ENCODE measurements around the gene MSX1.

DNA sequence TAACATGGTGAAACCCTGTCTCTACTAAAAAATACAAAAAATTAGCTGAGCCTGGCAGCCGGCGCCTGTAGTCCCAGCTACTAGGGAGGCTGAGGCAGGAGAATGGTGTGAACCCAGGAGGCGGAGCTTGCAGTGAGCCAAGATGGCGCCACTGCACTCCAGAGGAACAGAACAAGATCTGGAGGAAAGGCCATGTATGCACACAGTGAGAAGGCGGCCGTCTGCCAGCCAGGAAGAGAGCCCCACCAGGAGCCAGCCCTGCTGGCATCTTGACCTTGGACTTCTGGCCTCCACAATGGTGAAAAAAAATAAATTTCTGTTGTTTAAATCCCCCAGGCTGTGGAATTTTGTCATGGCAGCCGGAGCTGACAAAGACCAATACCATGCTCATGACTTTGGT, 28.2 kb upstream of the MSX1 start:
- TF ChIP-seq, protein P1, sequence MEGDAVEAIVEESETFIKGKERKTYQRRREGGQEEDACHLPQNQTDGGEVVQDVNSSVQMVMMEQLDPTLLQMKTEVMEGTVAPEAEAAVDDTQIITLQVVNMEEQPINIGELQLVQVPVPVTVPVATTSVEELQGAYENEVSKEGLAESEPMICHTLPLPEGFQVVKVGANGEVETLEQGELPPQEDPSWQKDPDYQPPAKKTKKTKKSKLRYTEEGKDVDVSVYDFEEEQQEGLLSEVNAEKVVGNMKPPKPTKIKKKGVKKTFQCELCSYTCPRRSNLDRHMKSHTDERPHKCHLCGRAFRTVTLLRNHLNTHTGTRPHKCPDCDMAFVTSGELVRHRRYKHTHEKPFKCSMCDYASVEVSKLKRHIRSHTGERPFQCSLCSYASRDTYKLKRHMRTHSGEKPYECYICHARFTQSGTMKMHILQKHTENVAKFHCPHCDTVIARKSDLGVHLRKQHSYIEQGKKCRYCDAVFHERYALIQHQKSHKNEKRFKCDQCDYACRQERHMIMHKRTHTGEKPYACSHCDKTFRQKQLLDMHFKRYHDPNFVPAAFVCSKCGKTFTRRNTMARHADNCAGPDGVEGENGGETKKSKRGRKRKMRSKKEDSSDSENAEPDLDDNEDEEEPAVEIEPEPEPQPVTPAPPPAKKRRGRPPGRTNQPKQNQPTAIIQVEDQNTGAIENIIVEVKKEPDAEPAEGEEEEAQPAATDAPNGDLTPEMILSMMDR (IDR thresholded peaks at IDR 0.05), result no peak
- TF ChIP-seq POLR2A (IDR thresholded peaks at IDR 0.05), result no peak
